GM18870 (cell line): ENCODE data around the gene LTB4R.
"Not testable (repeated sequence)": the region's sequence is repeated elsewhere in the genome, so short reads cannot be mapped to it uniquely, and the experiment has no call there.

ENCODE experiments used
- ATAC-seq: cut with Tn5 transposase; IDR thresholded peaks from one replicate; pipeline ENCODE4 v1.9.1; 2021; ENCODE audit warnings: moderate library complexity; ENCODE audit not compliant: unreplicated experiment

LTB4R gene

DNA sequence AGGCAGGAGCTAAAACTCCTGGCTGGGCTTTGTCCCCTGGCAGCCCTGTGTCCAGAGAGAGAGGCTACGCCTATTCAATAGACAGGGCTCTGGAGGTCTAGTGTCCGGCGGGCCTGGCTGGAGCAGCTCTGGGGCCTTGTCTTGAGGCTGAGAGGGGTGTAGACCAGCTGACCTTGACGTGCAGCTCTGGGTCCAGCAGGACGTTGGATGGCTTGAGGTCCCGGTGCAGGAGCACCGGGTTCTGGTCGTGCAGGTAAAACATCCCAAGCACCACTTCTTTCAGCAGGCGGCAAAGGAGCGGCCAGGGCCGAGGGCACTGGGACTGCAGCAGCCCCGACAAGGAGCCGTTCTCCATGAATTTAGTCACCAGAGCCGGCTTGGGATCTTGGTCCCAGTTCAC, 27.5 kb downstream of the LTB4R start:
- no peak for ATAC-seq

GRCh38 chr14:24339284-24340151, 28.2 kb downstream of the LTB4R start, which contains the start of gene RIPK3:
Gene RIPK3, minus strand, starts transcription at chr14:24339991. Its CDS starts 165 bp downstream, at chr14:24339826.
- ATAC-seq = peak; percentile 71

DNA sequence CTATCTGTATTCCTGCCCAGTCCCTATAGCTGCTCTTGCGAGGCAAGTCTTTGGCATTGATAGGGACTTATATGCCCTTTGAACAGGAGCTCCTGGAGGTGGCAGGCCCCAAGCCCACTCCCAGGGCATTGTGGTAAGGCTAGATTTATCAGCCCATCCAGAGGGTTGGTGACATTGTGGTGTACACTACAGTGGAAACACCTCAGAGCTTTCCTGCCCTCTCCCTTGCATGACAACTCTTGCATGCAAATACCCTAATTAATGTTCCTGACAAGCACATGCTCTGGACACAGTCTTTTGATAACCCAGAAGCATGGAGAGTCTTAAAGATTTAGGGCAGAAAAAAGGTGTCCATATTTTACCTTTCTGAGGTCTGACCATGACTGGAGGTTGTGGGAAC, 29.3 kb downstream of the LTB4R start:
- ATAC-seq = no peak

DNA sequence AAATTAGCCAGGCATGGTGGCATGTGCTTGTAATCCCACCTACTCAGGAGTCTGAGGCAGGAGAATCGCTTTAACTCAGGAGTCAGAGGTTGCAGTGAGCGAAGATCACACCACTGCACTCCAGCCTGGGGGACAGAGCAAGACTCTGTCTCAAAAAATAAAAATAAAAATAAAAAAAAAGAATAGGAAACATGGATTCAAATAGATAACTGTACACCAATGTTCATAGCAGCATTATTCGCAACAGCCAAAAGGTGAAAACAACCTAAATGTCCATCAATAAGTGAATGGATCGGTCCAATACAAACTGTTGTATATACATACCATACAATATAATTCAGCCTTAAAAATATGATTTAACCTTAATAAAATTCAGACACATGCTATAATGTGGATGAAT, 31.6 kb downstream of the LTB4R start:
- ATAC-seq = no peak

GRCh38 chr14:24343795-24344660, 32.7 kb downstream of the LTB4R start:
- no peak for ATAC-seq

DNA sequence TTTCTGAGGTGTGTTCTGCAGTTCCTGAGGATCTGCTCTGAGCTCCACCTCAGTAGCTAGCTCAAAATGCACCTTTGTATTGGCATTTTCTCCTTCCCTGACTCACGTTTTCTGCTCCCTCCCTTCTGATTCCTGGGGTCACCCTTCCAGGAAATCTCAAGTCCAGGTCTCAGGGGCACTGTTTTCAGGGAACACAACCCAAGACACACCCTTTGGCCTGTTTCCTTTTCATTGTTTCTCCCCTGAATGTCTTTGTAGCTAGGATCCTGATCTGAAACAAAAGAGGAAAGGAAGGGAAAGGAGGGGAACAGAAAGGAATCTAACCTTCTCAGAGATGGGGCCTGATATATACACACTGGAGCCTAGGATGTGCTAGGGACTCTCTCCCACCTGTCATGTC, 35.8 kb downstream of the LTB4R start:
- ATAC-seq = no peak

DNA sequence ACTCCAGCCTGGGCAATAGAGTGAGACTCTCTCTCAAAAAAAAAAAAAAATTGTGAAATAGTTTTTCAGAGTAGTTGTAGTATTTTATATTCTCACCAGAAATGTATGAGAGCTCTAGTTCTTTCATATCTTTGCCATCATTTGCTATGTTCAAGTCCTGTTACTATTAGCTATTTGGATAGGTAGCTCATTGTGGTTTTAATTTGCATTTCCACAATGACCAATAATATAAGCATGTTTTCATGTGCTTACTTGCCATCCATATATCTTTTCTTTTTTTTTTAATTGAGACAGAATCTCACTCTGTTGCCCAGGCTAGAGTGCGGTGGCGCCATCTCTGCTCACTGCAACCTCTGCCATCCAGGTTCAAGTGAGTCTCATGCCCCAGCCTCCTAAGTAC, 36.9 kb downstream of the LTB4R start:
- ATAC-seq = no peak

DNA sequence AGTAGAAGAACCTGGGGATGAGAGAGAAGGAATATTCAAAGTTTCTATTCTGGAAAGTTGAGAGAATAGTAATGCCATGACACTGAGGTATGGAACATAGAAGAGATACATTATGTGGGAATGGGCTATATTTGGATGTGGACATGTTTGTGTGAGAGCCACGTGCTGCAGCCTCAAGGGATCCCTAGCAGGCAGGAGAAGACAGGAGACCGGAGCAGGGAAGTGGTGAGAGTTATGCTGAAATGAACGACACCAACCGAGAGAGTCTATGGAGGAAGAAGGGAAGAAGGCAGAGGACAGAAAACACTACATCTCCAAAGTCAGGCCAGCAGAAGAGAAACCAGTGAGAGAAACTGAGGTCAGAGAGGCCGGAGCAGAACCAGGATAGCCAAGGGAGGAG, 38.4 kb downstream of the LTB4R start:
- ATAC-seq = no peak

DNA sequence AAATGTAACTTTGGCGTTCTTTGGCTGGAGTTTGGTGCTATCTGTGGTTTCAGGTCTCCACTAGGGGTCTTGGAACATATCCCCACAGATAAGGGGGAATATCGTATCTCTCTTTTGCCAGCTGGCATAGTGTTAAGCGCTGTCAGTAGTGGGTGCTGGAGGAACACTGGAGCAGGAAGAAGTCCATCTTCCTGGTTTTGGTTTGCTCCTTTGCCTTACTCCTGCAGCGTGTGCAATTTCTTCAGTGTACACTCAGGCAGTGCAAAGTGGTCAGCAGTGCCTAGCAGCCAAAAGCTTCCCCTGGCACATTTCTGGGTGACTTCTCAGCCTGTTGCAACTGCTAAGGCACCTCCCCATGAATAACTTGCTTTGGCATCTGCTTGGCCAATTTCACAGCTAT, 40.2 kb downstream of the LTB4R start:
- ATAC-seq = no peak

DNA sequence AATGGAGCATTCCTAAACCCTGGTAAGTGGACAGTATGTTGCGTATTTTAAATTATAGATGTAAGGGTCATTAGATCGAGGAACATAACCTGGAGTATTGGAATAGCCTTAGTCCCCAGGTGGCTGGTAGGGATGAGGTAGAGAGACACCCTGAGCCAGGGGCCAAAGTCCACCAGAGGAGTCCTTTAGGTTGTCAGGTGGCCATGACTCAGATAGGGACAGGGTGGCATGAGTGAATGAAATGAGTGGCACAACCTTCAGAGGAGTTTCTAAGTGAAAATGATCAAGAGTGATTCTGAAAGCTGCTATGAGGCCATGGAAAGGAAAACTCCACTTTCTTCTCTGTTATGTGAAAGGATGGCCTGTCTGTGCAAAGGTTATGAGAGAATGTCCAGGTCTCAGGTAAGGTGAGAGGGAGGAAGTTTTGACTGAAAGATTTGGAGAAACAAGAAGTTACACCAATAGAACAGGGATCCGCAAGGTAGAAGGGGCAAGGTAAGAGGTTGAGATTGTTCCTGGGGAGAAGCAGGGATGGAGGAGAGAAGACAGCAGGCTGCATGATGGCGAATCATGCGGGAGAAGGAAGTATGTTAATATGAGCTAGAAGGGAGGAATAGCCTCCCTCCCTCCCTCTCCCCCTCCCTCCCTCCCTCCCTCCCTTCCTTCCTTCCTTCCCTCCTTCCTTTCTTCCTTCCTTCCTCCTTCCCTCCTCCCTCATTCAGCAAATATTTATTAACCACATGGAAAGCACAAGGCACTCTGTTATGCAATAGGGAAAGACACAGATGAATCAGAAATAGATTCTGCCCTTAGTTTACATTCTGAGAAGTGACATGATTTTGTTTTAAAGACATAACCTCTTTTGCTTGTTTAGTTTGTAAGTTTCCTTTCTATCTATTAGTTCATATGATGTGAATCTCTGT, 42.5 kb downstream of the LTB4R start:
- no peak for ATAC-seq

- not testable (repeated sequence) for ATAC-seq
These were observed 43.2 kb downstream of the LTB4R start for GRCh38 chr14:24354482-24354825.

DNA sequence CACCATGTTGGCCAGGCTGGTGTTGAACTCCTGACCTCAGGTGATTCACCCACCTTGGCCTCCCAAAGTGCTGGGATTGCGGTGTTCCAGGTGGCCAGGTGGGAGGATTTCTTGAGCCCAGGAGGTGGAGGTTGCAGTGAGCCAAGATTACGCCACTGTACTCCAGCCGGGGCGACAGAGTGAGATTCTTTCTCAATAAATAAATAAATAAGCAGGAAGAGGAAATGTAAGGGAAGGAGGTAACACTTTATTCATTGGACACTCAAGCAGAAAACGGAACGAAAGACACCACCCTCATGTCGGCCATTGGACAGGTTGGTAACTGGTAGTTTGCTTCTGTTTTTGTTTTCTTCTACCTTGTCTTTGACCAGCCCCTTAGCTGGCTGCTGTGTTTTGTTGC, 43.7 kb downstream of the LTB4R start:
- ATAC-seq = no peak

GRCh38 chr14:24356208-24356607, 44.9 kb downstream of the LTB4R start:
- ATAC-seq = no peak

- ATAC-seq = no peak
These were observed 49.0 kb downstream of the LTB4R start for GRCh38 chr14:24360281-24360680.

- ATAC-seq = no peak
These were observed 50.0 kb downstream of the LTB4R start for GRCh38 chr14:24361326-24361725.

DNA sequence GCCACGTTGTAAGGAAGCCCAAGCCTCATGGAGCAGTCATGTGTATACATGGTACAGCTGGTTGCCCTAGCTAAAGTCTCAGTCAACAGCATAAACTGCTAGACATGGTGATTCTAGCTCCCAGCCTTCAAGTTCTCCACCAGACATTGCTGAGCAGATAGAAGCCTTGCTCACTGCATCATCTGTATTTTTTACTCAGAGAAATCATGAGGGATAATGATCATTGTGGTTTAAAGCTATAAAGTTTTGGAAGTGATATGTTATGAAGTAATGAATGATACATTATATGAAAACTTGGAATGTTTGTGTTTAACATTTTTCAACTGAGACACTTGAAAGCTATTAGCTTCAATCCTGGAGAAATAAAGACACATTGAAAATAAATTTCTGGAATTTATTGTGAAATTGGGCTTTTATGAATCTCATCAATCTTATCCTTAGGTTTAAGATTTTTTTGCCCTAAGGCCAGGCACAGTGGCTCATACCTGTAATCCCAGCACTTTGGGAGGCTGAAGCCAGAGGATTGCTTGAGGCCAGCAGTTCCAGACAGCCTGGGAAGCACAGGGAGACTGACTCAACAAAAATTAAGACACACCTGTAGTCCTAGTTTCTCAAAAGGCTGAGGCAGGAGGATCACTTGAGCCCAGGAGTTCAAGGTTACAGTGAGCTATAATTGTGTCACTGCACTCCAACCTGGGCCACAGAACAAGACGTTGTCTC, 51.1 kb downstream of the LTB4R start:
- ATAC-seq = no peak

- no peak for ATAC-seq
These were observed 52.1 kb downstream of the LTB4R start for GRCh38 chr14:24363401-24363800.

- ATAC-seq = no peak
These were observed 53.5 kb downstream of the LTB4R start for GRCh38 chr14:24364841-24365240.

- ATAC-seq = no peak
These were observed 54.5 kb downstream of the LTB4R start for GRCh38 chr14:24365600-24366412.

GRCh38 chr14:24366413-24366720, 55.1 kb downstream of the LTB4R start:
- ATAC-seq = peak; percentile 31
